ENCODE results near the gene MT1B.
"Not testable (repeated sequence)": the region's sequence is repeated elsewhere in the genome, so short reads cannot be mapped to it uniquely, and the experiment has no call there.

MT1B gene

GRCh38 chr16:56669840-56670619, 18.3 kb downstream of the MT1B start:
- no peak for DNase-seq

GRCh38 chr16:56670620-56670934, 18.9 kb downstream of the MT1B start:
- no peak for DNase-seq

DNA sequence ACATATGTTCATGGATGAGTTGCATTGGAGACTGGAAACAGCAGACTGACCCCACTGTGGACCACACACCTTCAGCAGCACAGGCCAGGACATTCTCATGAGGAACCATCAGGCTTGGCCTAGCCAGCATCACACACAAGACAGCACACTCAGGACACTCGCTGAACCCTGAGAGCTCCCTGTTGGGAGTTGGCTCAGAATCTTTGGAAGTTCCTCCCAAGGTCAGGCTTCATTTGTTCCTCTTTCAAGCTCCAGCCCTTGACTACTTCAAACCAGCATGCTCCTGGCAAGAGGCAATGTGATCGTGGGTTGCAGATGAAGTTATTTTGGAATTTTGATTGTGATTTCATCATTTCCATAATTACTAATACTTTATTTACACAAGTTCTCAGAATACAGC, 20.0 kb downstream of the MT1B start:
- not testable (repeated sequence) for DNase-seq

DNA sequence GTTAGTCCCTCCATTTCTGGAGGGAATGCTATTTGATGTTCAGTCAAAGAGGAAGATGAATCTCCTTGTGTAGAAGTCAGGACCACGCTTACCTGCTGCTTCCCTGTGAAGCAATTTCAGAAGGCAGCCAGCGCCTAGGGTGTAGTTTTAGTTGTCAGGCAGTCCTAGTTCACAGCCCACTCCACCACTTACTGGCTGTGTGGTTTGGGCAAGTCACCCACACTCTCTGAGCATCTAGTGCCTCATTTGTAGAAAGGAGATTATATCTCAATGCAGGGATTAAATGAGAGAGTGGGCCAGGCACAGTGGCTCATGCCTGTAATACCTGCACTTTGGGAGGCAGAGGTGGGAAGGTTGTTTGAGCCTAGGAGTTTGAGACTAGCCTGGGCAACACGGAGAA, 20.5 kb downstream of the MT1B start:
- not testable (repeated sequence) for DNase-seq

GRCh38 chr16:56672761-56673536, 21.3 kb downstream of the MT1B start:
- no peak for DNase-seq

- DNase-seq, result no peak
Measured at GRCh38 chr16:56673921-56674320, 22.2 kb downstream of the MT1B start.

GRCh38 chr16:56674570-56674969, 22.9 kb downstream of the MT1B start:
- DNase-seq, result not testable (repeated sequence)

DNA sequence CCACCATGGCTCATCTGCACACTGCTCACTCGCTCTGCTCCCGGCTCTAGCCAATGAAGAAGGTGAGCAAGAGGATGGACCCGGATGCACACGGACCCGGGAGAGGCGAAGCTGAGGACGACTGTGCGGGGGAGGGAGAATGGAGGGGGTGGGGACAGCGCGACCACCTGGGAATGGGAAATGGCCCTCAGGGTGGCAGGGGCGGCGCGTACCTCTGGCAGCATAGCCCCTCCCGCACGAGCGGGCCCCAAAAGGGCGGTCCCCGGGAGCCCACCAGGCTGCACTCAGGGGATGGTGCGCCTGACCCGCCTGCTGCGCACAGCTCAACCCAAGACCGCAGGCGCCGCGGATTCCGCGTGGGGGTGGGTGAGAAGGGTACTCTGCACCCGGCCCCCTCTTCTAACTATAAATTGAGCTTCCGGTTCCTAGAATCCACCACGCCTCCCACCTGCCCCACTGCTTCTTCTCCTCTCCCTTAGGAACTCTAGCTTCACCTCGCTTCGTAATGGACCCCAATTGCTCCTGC, 24.1 kb downstream of the MT1B start:
- DNase-seq, result no peak

DNA sequence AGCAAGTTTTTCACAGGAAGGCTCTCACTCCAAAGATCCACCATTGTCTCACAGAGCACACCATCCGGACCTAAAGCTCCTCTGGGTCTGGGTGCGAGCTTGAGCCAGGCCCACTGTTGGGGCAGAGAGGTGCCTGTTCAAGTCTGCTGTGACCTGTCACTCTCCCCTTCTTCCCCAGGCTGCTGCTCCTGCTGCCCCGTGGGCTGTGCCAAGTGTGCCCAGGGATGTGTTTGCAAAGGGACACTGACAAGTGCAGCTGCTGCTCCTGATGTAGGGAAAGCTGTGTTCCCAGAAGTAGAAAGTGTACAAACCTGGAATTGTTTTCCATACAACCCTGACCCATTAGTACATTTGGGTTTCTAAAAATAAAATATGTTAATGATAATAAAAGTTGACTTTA, 25.8 kb downstream of the MT1B start:
- DNase-seq, result no peak

DNA sequence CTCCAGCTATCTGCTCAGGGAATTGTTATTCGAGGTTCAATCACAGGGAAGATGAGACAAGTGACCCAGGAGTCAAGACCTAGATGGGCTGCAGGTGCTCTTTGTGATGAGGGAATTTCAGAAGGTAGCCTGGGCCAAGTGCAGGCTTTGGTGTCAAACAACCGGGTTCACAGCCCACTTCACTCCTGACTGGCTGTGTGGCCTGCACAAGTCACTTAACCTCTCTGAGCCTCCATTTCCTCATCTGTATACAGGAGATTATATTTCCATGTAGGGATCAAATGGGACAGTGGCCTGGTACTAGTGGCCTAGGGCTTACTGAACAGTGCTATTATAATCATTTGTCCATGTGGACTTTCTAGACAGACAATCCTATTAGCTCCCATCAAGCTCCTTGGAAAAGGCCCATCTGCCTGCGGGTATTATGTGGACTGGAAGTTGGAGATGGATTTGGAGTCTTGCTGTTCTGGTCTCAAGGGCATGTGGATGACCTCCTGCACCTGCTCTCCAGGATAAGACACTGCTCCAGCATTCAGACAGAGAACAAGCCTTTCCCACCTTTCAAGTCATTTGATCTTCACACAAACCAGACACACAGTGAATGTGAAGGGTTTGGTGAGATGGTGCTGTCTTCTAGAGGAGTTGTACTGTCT, 27.5 kb downstream of the MT1B start:
- DNase-seq, result no peak

GRCh38 chr16:56679818-56680217, 28.1 kb downstream of the MT1B start:
- no peak for DNase-seq

DNA sequence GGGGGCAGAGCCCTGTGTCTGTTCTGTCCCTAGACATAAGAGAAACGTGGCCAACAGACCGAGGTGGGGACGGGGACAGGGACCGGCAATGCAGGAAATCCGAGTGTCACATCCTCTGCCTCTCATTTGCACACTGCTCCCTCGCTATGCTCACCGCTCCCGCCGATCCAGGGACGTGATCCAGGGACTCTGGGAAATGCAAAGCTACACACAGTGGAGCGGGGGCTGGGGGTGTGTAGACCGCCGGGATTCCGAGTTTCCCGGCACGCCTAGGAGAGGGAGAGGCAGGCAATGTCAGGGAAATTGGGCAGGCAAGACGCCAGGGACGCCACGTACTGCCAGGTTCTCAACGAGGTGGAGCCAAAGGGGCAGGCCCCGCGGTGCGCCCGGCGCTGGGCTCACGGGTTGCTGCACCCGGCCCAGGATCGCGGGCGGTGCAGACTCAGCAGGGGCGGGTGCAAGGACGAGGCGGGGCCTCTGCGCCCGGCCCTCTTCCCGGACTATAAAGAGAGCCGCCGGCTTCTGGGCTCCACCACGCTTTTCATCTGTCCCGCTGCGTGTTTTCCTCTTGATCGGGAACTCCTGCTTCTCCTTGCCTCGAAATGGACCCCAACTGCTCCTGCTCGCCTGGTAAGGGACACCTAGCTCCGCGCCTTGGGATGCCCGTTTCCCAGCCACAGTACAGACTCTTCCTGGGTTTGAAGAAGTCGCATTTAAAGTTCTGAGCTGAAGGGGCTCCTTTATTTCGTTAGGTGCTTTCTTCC, 30.4 kb downstream of the MT1B start, which contains the start of gene MT1X:
Gene MT1X, plus strand, starts transcription at position 532 of the 764 bp plus-strand sequence. Its CDS starts 71 bp downstream, at position 603.
- DNase-seq, result peak; percentile 80

- DNase-seq, result no peak
Measured at GRCh38 chr16:56682703-56683397, 31.2 kb downstream of the MT1B start.

GRCh38 chr16:56683424-56684172, 31.9 kb downstream of the MT1B start:
- no peak for DNase-seq

- no peak for DNase-seq
Measured at GRCh38 chr16:56684256-56684925, 32.7 kb downstream of the MT1B start.

DNA sequence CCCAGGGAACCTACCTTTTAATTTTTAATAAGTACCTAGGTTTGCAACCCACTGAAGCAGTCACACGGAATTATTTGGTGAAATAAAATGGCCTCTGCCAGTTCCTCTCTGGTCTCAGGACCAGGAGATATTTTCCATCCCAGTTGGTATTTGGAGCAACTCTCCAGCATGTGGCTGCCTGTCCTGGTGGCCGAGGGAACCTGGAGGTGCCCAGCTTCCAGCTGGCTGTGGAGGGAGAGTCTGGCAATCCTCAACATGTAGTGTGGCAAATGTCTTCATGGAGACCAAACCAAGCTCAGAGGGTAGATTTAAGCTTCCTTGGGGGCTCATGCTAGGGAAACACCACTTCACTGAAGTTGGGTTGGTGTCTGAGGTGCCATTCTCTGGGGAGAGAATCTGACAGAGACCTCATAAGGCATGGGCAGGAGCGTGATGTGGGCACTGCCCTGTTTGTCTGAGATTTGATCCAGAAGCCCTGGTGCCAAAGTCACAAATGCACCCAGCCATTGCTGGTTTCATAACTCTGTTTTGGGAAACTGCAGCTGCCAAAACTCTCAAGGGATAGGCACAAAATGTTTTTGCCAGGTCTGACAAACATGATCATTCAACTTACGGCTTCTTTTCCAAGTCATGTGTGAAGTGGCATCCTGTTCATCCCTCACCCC, 33.4 kb downstream of the MT1B start:
- no peak for DNase-seq

GRCh38 chr16:56686758-56687157, 35.1 kb downstream of the MT1B start:
- no peak for DNase-seq

- DNase-seq, result peak; percentile 19
Measured at GRCh38 chr16:56688762-56689161, 37.1 kb downstream of the MT1B start.

- DNase-seq, result no peak
Measured at GRCh38 chr16:56689171-56689570, 37.5 kb downstream of the MT1B start.

All from DMS 273 treated with DMSO at 0.1 percent for 48 hours (cell line).